Lower leg skin (tissue), 3 donors: Measurements from ENCODE around the gene OLAH.

Experiments used
- CTCF ChIP-seq, 3 donors: fragments of 450-650 bp; IDR thresholded peaks; one replicate each; pipeline ENCODE4 v1.5.1; 2016; ENCODE audit warnings: antibody characterized with exemption in 3 of 3, mild to moderate bottlenecking in 3 of 3, moderate library complexity in 2 of 3
- POLR2A ChIP-seq, 2 donors: fragments of 450-650 bp; IDR thresholded peaks; one replicate each; pipeline ENCODE4 v1.6.1; 2016 to 2017; ENCODE audit warnings: antibody characterized with exemption in 2 of 2, mild to moderate bottlenecking in 1 of 2, moderate library complexity in 1 of 2

GRCh38 chr10:15084502-15084922 lies 40.8 kb downstream of the OLAH start:
- no peak for TF ChIP-seq POLR2A (IDR thresholded peaks at IDR 0.05)
- no peak for TF ChIP-seq CTCF (IDR thresholded peaks at IDR 0.05)
